HG03045 (cell line): ENCODE data around the gene SLC25A6.
"Not testable (repeated sequence)": the region's sequence is repeated elsewhere in the genome, so short reads cannot be mapped to it uniquely, and the experiment has no call there.

Experiments
- ATAC-seq: cut with Tn5 transposase; IDR thresholded peaks from one replicate; pipeline ENCODE4 v1.9.1; 2021; ENCODE audit warnings: mild to moderate bottlenecking, moderate library complexity; ENCODE audit not compliant: unreplicated experiment

SLC25A6 gene

GRCh38 chrX:1390621-1391369 lies 1.1 kb downstream of the SLC25A6 start:
- ATAC-seq: no peak

DNA sequence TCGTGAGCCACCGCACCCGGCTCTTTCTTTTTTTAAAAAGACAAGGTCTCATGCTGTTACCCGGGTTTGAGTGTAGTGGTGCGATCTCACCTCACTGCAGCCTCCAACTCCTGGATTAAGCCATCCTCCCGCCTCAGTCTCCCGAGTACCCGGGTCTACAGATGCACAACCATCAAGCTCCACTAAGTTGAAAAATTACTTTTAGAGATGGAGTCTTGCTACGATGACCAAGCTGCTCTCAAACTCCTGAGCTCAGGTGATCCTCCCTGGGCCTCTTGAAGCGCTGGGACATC lies 2.0 kb downstream of the SLC25A6 start:
- ATAC-seq: no peak

GRCh38 chrX:1389181-1389992 lies 2.5 kb downstream of the SLC25A6 start:
- no peak for ATAC-seq

- no peak for ATAC-seq
These were observed 3.3 kb downstream of the SLC25A6 start for GRCh38 chrX:1388651-1389050.

DNA sequence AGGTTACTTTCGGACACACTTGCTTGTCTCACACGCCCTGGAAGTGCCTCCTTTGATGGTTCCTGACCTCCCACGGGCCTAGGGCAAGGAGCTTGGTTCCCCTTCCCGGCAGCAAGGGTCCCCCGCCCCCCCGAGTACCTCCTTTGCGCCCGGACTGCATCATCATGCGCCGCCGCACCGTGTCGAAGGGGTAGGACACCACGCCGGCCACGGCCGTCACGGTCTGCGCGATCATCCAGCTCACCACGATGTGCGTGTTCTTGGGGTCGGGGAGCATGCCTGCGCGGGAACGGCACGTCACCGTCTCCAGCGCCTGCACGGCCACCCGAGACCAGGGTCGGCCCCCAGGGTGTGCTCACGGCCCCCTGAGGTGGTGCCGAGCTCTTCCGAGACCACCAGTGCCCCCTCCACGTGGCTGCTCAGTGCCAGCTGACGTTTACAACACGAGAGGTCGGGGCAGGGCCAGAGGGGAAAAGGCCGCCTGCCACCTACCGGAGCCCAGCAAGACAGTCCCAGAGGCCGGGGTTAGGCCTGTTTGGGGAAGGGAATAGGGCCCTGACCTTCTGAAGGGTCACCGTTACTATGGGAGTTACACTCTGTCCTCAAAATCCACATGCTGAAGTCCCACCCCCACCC lies 4.7 kb downstream of the SLC25A6 start:
- ATAC-seq: no peak

DNA sequence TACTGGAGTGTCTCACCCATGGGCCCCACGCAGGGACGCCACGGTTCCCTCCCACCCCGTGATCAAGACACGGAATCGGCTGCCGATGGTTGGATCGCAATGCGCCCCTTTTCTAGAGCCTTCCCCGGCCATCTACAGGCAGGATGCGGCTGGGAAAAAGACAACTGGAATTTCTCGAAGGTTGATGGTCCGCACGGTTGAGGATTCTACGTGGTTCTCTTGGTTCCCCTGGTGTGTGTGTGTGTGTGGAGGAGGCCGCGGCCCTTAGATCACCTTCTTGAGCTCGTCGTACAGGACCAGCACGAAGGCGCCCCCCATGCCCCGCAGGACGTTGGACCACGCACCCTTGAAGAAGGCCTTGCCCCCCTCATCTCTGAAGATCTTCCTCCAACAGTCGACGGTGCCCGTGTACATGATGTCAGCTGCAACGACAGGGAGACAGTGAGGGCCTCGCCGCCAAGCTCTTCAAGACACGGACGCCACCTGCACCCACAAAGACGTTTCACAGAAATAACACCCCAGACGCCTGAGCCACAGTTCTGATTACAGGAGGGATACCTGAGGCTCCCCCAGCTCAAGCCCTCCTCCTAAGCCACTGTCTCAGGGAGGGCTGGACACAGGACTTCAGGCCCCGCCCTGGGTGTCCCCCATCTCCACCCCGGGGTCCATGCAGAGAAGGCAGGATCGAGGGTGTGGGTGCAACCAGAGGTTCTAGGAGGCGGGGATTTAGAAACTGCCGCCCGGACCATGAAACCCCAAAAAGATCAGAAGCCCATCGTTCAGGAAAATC lies 5.4 kb downstream of the SLC25A6 start:
- no peak for ATAC-seq

- ATAC-seq: no peak
These were observed 6.4 kb downstream of the SLC25A6 start for GRCh38 chrX:1385253-1386223.

DNA sequence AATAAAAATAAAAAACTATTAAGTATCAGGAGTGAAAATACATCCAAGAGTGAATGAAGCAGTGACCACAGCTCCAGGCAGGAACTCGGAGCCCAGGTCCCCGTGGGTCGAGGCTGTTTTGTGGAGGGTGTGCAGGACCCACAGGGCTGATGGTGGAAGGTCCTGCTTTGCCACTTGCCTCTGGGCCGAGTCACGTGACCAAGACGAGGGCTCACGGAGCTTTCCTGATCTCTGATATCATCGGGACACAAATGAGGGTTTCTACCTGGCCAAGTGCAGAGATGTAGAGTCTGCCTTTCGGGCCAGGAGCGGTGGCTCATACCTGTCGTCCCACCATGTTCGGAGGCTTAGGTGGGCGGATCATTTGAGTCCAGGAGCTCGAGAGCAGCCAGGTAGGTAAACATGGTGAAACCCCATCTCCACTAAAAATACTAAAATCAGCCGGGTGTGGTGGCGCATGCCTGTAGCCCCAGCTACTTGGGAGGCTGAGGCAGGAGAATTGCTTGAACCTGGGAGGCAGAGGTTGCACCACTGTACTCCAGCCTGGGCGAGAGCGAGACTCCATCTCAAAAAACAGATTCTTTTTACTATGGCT lies 7.2 kb downstream of the SLC25A6 start:
- no peak for ATAC-seq

GRCh38 chrX:1380672-1381233 lies 11.2 kb downstream of the SLC25A6 start:
- no peak for ATAC-seq

- no peak for ATAC-seq
These were observed 13.6 kb downstream of the SLC25A6 start for GRCh38 chrX:1378306-1378759.

DNA sequence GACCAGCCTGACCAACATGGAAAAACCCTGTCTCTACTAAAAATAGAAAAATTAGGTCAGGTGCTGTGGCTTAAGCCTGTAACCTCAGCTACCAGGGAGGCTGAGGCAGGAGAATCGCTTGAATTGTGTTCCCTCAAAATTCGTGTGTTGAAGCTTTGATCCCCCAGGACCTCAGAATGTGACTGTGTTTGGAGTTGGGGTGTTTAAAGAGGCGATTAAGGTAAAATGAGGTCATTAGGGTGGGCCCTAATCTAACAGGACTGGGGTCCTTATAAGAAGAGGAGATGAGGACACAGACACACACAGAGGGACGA lies 23.6 kb downstream of the SLC25A6 start:
- no peak for ATAC-seq

DNA sequence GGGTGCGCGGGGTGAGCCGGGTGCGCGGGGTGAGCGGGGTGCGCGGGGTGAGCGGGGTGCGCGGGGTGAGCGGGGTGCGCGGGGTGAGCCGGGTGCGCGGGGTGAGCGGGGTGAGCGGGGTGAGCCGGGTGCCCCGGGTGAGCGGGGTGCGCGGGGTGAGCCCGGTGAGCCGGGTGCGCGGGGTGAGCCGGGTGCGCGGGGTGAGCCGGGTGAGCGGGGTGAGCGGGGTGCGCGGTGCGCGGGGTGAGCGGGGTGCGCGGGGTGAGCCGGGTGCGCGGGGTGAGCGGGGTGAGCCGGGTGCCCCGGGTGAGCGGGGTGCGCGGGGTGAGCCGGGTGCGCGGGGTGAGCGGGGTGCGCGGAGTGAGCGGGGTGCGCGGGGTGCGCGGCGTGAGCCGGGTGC lies 25.6 kb downstream of the SLC25A6 start:
- ATAC-seq: not testable (repeated sequence)

- no peak for ATAC-seq
These were observed 30.0 kb downstream of the SLC25A6 start for GRCh38 chrX:1361910-1362309.

- ATAC-seq: no peak
These were observed 30.6 kb downstream of the SLC25A6 start for GRCh38 chrX:1361275-1361674.

DNA sequence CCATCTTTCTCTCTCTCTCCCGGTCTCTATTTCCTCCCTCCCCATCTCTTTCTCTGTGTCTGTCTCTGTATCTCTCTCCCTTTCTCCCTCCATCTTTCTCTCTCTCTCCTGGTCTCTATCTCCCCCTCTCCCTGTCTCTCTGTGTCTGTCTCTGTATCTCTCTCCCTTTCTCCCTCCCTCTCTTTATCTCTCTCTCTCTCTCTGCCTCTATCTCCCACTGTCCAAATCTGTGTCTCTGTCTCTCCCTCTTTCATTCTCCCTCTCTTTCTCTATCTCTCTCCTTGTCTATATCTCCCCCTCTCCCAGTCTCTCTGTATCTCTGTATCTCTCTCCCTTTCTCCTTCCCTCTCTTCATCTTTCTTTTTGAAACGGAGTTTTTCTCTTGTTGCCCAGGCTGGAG lies 31.7 kb downstream of the SLC25A6 start:
- no peak for ATAC-seq

GRCh38 chrX:1359477-1359873 lies 32.4 kb downstream of the SLC25A6 start:
- ATAC-seq: no peak

- no peak for ATAC-seq
These were observed 33.0 kb downstream of the SLC25A6 start for GRCh38 chrX:1358793-1359476.

GRCh38 chrX:1357993-1358392 lies 33.9 kb downstream of the SLC25A6 start:
- no peak for ATAC-seq
